K562 (cell line): Measurements from ENCODE around the gene CPN2. TPM values are rescaled to one million over a fixed set of nuclear protein-coding genes. Genes with fewer than 3 reads are reported as not detected.

ENCODE experiments used
- ADNP ChIP-seq: fragments of 200-800 bp; sonication (Bioruptor generic); IDR thresholded peaks from 2 replicates; pipeline ENCODE4 v1.6.1; 2016; ENCODE audit warnings: missing genetic modification characterization, missing compliant biosample characterization
- BRCA1 ChIP-seq, 2 experiments: fragments of 450-650 bp in 1 of 2; sonication (generic) in 1 of 2; formaldehyde crosslinking in 1 of 2; IDR thresholded peaks; 2 replicates each; pipeline versions ENCODE4 v1.5.0 to v1.6.1; 2017 to 2020; ENCODE audit warnings: mild to moderate bottlenecking in 1 of 2, missing genetic modification reagents in 1 of 2
- DDX20 ChIP-seq: fragments of 450-650 bp; IDR thresholded peaks from 2 replicates; pipeline ENCODE4 v1.6.1; 2016; ENCODE audit warnings: missing genetic modification characterization, low read depth, mild to moderate bottlenecking, missing compliant biosample characterization, moderate library complexity
- E2F8 ChIP-seq: fragments of 450-650 bp; IDR thresholded peaks from 2 replicates; pipeline ENCODE4 v1.7.1; 2018; ENCODE audit warnings: mild to moderate bottlenecking, low read depth; ENCODE audit not compliant: partially characterized antibody
- EGR1 ChIP-seq: fragments of 450-650 bp; conservative IDR thresholded peaks from 2 replicates; pipeline ENCODE4 v1.6.1; 2017; ENCODE audit warnings: mild to moderate bottlenecking
- GABPB1 ChIP-seq: sonication (generic); formaldehyde crosslinking; IDR thresholded peaks from 2 replicates; pipeline ENCODE4 v1.8.0; 2022; ENCODE audit warnings: mild to moderate bottlenecking, missing genetic modification reagents
- KLF6 ChIP-seq: fragments of 250-450 bp; sonication (Bioruptor Pico); IDR thresholded peaks from 2 replicates; pipeline ENCODE4 v1.4.0; 2020; ENCODE audit warnings: mild to moderate bottlenecking, moderate library complexity, borderline replicate concordance
- MAFK ChIP-seq: IDR thresholded peaks from 2 replicates; pipeline ENCODE4 v1.6.1; 2011; ENCODE audit warnings: low read length, improper control_type of control experiment
- NCOR1 ChIP-seq: fragments of 450-650 bp; IDR thresholded peaks from 2 replicates; pipeline ENCODE4 v1.6.1; 2016; ENCODE audit warnings: mild to moderate bottlenecking, moderate library complexity
- PHTF2 ChIP-seq: fragments of 250-450 bp; sonication (Bioruptor Pico); IDR thresholded peaks from 2 replicates; pipeline ENCODE4 v1.5.0; 2021; ENCODE audit warnings: mild to moderate bottlenecking
- POLR2AphosphoS2 ChIP-seq: IDR thresholded peaks from 2 replicates; pipeline ENCODE4 v1.6.1; 2012; ENCODE audit warnings: low read length, improper control_type of control experiment
- SMAD4 ChIP-seq: fragments of 250-450 bp; sonication (Bioruptor Pico); conservative IDR thresholded peaks from 2 replicates; pipeline ENCODE4 v1.8.0; 2021; ENCODE audit warnings: inconsistent platforms, mild to moderate bottlenecking, moderate library complexity
- STAT5A ChIP-seq: IDR thresholded peaks from 2 replicates; pipeline ENCODE4 v1.6.1; 2012; ENCODE audit warnings: low read length, inconsistent platforms, borderline replicate concordance
- TCFL5 ChIP-seq: fragments of 250-450 bp; sonication (Bioruptor Pico); conservative IDR thresholded peaks from 2 replicates; pipeline ENCODE4 v1.6.1; 2021; ENCODE audit warnings: mild to moderate bottlenecking, moderate library complexity, matching md5 sums
- ZNF124 ChIP-seq: sonication (generic); formaldehyde crosslinking; IDR thresholded peaks from 2 replicates; pipeline ENCODE4 v1.8.1; 2022; ENCODE audit warnings: missing genetic modification reagents
- ZNF583 ChIP-seq: fragments of 250-450 bp; sonication (Bioruptor Pico); IDR thresholded peaks from 2 replicates; pipeline ENCODE4 v1.4.0; 2020
- polyA plus RNA-seq, 8 experiments: library from polyadenylated mRNA; depleted of rRNA in 4 of 8; stranded (reverse) in 5 of 8; unstranded in 3 of 8; fragments of >200 nt; fragmentation: Nextera tagmentation in 2 of 8; fragmentation: Illumina TruSeq in 1 of 8; extraction: Ambion mirVana in 2 of 8; extraction: Trizol in 1 of 8; gene quantifications; 2 replicates each; pipeline versions ENCODE4 v1.2.1 to v1.2.3, GENCODE V29; 2011 to 2014; ENCODE audit warnings: inconsistent platforms in 1 of 8, missing spikeins in 1 of 8
- total RNA-seq, 7 experiments: library from RNA; depleted of rRNA in 6 of 7; stranded (reverse); fragments of >200 nt in 6 of 7; fragmentation: Illumina TruSeq in 2 of 7; extraction: Trizol in 2 of 7; gene quantifications; 2 replicates each; pipeline versions ENCODE4 v1.2.1 to v1.2.3, GENCODE V29; 2011 to 2021; ENCODE audit warnings: low replicate concordance in 1 of 7
- TF ChIP-seq, protein P1 (sequence below), 2 experiments: IDR thresholded peaks; 2 replicates each; pipeline ENCODE4 v1.6.1; 2011; ENCODE audit warnings: borderline replicate concordance in 1 of 2, control low read depth in 1 of 2, low read depth in 1 of 2, low read length in 1 of 2, mild to moderate bottlenecking in 1 of 2, mixed read lengths in 1 of 2, moderate library complexity in 1 of 2; ENCODE audit not compliant: insufficient read depth in 1 of 2, insufficient read length in 1 of 2, poor library complexity in 1 of 2, severe bottlenecking in 1 of 2; ENCODE audit errors: extremely low read depth in 1 of 2
- TF ChIP-seq, protein P2 (sequence below): IDR thresholded peaks from 3 replicates; pipeline ENCODE4 v1.6.1; 2011; ENCODE audit warnings: borderline replicate concordance, mild to moderate bottlenecking; ENCODE audit not compliant: insufficient read length, insufficient read depth
- TF ChIP-seq, protein P3 (sequence below): sonication (generic); formaldehyde crosslinking; IDR thresholded peaks from 2 replicates; pipeline ENCODE4 v1.8.1; 2023; ENCODE audit warnings: mild to moderate bottlenecking, missing genetic modification reagents

Gene CPN2
- total and polyA plus RNA-seq, 9 of the 15 experiments (the other 6 are each of a cell fraction or from before 2014, with no cell fraction given): not detected

GRCh38 chr3:194326192-194326967 is 24.7 kb downstream of the CPN2 start (continued):
- TF ChIP-seq, protein P1, sequence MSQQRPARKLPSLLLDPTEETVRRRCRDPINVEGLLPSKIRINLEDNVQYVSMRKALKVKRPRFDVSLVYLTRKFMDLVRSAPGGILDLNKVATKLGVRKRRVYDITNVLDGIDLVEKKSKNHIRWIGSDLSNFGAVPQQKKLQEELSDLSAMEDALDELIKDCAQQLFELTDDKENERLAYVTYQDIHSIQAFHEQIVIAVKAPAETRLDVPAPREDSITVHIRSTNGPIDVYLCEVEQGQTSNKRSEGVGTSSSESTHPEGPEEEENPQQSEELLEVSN (IDR thresholded peaks at IDR 0.05; ENCODE audit: borderline replicate concordance in 1 of 2, extremely low read depth in 1 of 2, insufficient read depth in 1 of 2, insufficient read length in 1 of 2, low read depth in 1 of 2, low read length in 1 of 2, poor library complexity in 1 of 2, severe bottlenecking in 1 of 2): no peak
- no peak for TF ChIP-seq ZNF583 (CRISPR knock-in tag)
- TF ChIP-seq GABPB1 (CRISPR knock-in tag): no peak
- no peak for TF ChIP-seq EGR1
- TF ChIP-seq E2F8: no peak
- no peak for TF ChIP-seq TCFL5 (CRISPR knock-in tag)
- TF ChIP-seq DDX20 (tag): no peak
- no peak for TF ChIP-seq POLR2AphosphoS2
- TF ChIP-seq SMAD4 (CRISPR knock-in tag): no peak
- TF ChIP-seq STAT5A: no peak
- no peak for TF ChIP-seq MAFK
- TF ChIP-seq, protein P2, sequence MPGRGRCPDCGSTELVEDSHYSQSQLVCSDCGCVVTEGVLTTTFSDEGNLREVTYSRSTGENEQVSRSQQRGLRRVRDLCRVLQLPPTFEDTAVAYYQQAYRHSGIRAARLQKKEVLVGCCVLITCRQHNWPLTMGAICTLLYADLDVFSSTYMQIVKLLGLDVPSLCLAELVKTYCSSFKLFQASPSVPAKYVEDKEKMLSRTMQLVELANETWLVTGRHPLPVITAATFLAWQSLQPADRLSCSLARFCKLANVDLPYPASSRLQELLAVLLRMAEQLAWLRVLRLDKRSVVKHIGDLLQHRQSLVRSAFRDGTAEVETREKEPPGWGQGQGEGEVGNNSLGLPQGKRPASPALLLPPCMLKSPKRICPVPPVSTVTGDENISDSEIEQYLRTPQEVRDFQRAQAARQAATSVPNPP: no peak
- TF ChIP-seq NCOR1: no peak
- TF ChIP-seq PHTF2 (CRISPR knock-in tag): no peak
- TF ChIP-seq KLF6 (CRISPR knock-in tag): no peak
- peak; percentile 98 for TF ChIP-seq ADNP (tag)
- no peak for TF ChIP-seq ZNF124 (CRISPR knock-in tag)
- TF ChIP-seq BRCA1 (IDR thresholded peaks at IDR 0.05): no peak
- no peak; the same call in 1 of the 2 replicates for TF ChIP-seq BRCA1 (CRISPR knock-in tag; IDR thresholded peaks at IDR 0.05)
- TF ChIP-seq, protein P3, sequence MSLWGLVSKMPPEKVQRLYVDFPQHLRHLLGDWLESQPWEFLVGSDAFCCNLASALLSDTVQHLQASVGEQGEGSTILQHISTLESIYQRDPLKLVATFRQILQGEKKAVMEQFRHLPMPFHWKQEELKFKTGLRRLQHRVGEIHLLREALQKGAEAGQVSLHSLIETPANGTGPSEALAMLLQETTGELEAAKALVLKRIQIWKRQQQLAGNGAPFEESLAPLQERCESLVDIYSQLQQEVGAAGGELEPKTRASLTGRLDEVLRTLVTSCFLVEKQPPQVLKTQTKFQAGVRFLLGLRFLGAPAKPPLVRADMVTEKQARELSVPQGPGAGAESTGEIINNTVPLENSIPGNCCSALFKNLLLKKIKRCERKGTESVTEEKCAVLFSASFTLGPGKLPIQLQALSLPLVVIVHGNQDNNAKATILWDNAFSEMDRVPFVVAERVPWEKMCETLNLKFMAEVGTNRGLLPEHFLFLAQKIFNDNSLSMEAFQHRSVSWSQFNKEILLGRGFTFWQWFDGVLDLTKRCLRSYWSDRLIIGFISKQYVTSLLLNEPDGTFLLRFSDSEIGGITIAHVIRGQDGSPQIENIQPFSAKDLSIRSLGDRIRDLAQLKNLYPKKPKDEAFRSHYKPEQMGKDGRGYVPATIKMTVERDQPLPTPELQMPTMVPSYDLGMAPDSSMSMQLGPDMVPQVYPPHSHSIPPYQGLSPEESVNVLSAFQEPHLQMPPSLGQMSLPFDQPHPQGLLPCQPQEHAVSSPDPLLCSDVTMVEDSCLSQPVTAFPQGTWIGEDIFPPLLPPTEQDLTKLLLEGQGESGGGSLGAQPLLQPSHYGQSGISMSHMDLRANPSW (CRISPR knock-in tag): no peak
